GM19463 (cell line): Measurements from ENCODE around the gene LARP1.
A peak's percentile ranks its signal among the peaks of the same experiment; 100 is the strongest.
"Not testable (repeated sequence)": the region's sequence is repeated elsewhere in the genome, so short reads cannot be mapped to it uniquely, and the experiment has no call there.

Experiments used
- ATAC-seq: cut with Tn5 transposase; IDR thresholded peaks from one replicate; pipeline ENCODE4 v1.9.1; 2021; ENCODE audit warnings: mild to moderate bottlenecking, moderate library complexity; ENCODE audit not compliant: unreplicated experiment

LARP1 gene

GRCh38 chr5:154759868-154760267 lies 4.7 kb downstream of the LARP1 start:
- ATAC-seq, result not testable (repeated sequence)

- peak; percentile 48 for ATAC-seq
Measured at GRCh38 chr5:154761046-154761736, 6.0 kb downstream of the LARP1 start.

- no peak for ATAC-seq
Measured at GRCh38 chr5:154762261-154762660, 7.1 kb downstream of the LARP1 start.

GRCh38 chr5:154762700-154763099 lies 7.5 kb downstream of the LARP1 start:
- no peak for ATAC-seq

GRCh38 chr5:154764967-154765366 lies 9.8 kb downstream of the LARP1 start:
- ATAC-seq, result no peak

- no peak for ATAC-seq
Measured at GRCh38 chr5:154765396-154765925, 10.3 kb downstream of the LARP1 start.

GRCh38 chr5:154766558-154767281 lies 11.5 kb downstream of the LARP1 start:
- ATAC-seq, result no peak

GRCh38 chr5:154767576-154767975 lies 12.4 kb downstream of the LARP1 start:
- no peak for ATAC-seq

- ATAC-seq, result no peak
Measured at GRCh38 chr5:154768207-154768606, 13.0 kb downstream of the LARP1 start.

- ATAC-seq, result no peak
Measured at GRCh38 chr5:154770111-154770510, 14.9 kb downstream of the LARP1 start.

GRCh38 chr5:154771383-154771901 lies 16.3 kb downstream of the LARP1 start:
- ATAC-seq, result no peak

GRCh38 chr5:154773326-154773725 lies 18.1 kb downstream of the LARP1 start:
- ATAC-seq, result no peak

- no peak for ATAC-seq
Measured at GRCh38 chr5:154776167-154776566, 21.0 kb downstream of the LARP1 start.

GRCh38 chr5:154778534-154778933 lies 23.4 kb downstream of the LARP1 start:
- no peak for ATAC-seq

- no peak for ATAC-seq
Measured at GRCh38 chr5:154779105-154779504, 23.9 kb downstream of the LARP1 start.

- ATAC-seq, result no peak
Measured at GRCh38 chr5:154780128-154780527, 25.0 kb downstream of the LARP1 start.

- ATAC-seq, result no peak
Measured at GRCh38 chr5:154782326-154782725, 27.1 kb downstream of the LARP1 start.

- ATAC-seq, result no peak
Measured at GRCh38 chr5:154782812-154783592, 27.8 kb downstream of the LARP1 start.

- ATAC-seq, result peak; percentile 40
Measured at GRCh38 chr5:154783774-154784460, 28.7 kb downstream of the LARP1 start.

- no peak for ATAC-seq
Measured at GRCh38 chr5:154784856-154785255, 29.7 kb downstream of the LARP1 start.

GRCh38 chr5:154786414-154786813 lies 31.2 kb downstream of the LARP1 start:
- ATAC-seq, result no peak
